Gastrocnemius medialis (tissue), 4 donors: Measurements from ENCODE around the gene MFSD6L. TPM values are rescaled to one million over a fixed set of nuclear protein-coding genes. Genes with fewer than 3 reads are reported as not detected.

ENCODE experiments used
- ATAC-seq, 2 donors: fragments of 150-250 bp; one replicate each; pipeline ENCODE4 v1.9.1; 2016
- DNase-seq, 2 donors: peaks; one replicate each; pipeline ENCODE4 v3.0.0-alpha.2; 2019
- H3K27ac ChIP-seq, 4 donors: fragments of 200-600 bp; sonication (generic); 1 replicate in 1 of 4; 2 replicates in 3 of 4; pipeline ENCODE4 v1.5.1; 2016 to 2018; ENCODE audit warnings: mild to moderate bottlenecking in 2 of 4, moderate library complexity in 1 of 4
- H3K27me3 ChIP-seq, 3 donors: fragments of 200-600 bp; sonication (generic) in 2 of 3; 1 replicate in 1 of 3; 2 replicates in 2 of 3; pipeline versions ENCODE4 v1.5.1 to v1.6.0; 2016 to 2019; ENCODE audit warnings: mild to moderate bottlenecking in 1 of 3, moderate library complexity in 1 of 3
- H3K36me3 ChIP-seq, 2 donors: fragments of 200-600 bp; sonication (generic) in 1 of 2; one replicate each; pipeline ENCODE4 v1.5.1; 2017 to 2018
- H3K4me1 ChIP-seq, 2 donors: fragments of 200-600 bp; sonication (generic) in 1 of 2; one replicate each; pipeline ENCODE4 v1.5.1; 2016 to 2017; ENCODE audit warnings: mild to moderate bottlenecking in 2 of 2
- H3K4me3 ChIP-seq, 4 donors: fragments of 200-600 bp; sonication (generic) in 3 of 4; 1 replicate in 1 of 4; 2 replicates in 3 of 4; pipeline ENCODE4 v1.5.1; 2016 to 2019; ENCODE audit warnings: mild to moderate bottlenecking in 2 of 4
- H3K9me3 ChIP-seq, 3 donors: fragments of 200-600 bp; sonication (generic) in 2 of 3; 1 replicate in 1 of 3; 2 replicates in 2 of 3; pipeline ENCODE4 v1.5.1; 2016 to 2019
- CTCF ChIP-seq, 5 experiments: fragments of 450-650 bp in 3 of 5; fragments of 200-600 bp in 2 of 5; sonication (generic) in 2 of 5; IDR thresholded peaks in 4 of 5; conservative IDR thresholded peaks in 1 of 5; 1 replicate in 4 of 5; 2 replicates in 1 of 5; pipeline ENCODE4 v1.5.1; 2016 to 2019; ENCODE audit warnings: antibody characterized with exemption in 5 of 5, mild to moderate bottlenecking in 3 of 5, moderate library complexity in 3 of 5
- POLR2A ChIP-seq, 2 donors: fragments of 450-650 bp; IDR thresholded peaks; one replicate each; pipeline ENCODE4 v1.6.1; 2017; ENCODE audit warnings: antibody characterized with exemption in 2 of 2, mild to moderate bottlenecking in 2 of 2, moderate library complexity in 2 of 2
- in situ Hi-C, 4 donors: fragments of 200-750 bp; cut with MboI; loops; one replicate each; pipeline versions ENCODE4 v1.15.0 to v1.8.0; 2017; ENCODE audit warnings: low sequenced_read_pairs in 4 of 4
- intact Hi-C: fragments of 100-400 bp; cut with DNase I; formaldehyde crosslinking; loops from one replicate; pipeline ENCODE4 v1.15.1; 2023; ENCODE audit warnings: low total_unique reads
- total RNA-seq, 4 donors: library from RNA; depleted of rRNA; stranded (reverse); fragments of >200 nt; gene quantifications; one replicate each; pipeline versions ENCODE4 v1.1.0 to v1.2.3, GENCODE V29; 2016

Gene MFSD6L
- total RNA-seq, 4 donors from 2014 or later, result not detected

DNA sequence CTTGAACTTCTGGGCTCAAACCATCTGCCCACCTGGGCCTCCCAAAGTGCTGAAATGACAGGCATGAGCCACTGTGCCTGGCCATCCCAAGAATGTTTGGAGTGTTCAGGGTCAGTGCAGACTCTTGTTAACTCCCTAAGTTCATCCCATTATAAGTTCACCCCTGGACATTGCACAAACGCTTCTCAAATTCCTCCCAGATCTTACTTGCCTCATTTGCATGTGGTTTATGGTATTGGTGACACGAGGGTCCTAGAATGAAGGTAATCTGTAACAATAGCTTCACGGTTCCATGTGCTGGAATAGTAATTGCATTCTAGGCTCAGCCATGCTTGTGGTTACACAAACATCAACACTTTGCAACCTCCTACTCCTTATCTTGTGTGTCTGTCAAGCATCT is 49.5 kb downstream of the MFSD6L start:
- Histone ChIP-seq H3K27ac (no peak overlapping the region), H3K36me3 (no peaks in the 10 kb centered on the region), H3K4me3 (no peak overlapping the region), H3K27me3 (peaks cover 0 to 2% (median 0%) of the 10 kb centered on the region in 3 donors), H3K9me3 (no peaks in the 10 kb centered on the region), H3K4me1 (peaks cover 0 to 10% of the 10 kb centered on the region in 2 donors)
- in situ Hi-C loops (loop anchor here (5.0 to 25.0 kb wide), 4 partner anchors 162 to 337 kb away; no protein-coding TSS in a partner anchor), intact Hi-C loops (loop anchor here (10.0 kb wide), 1 partner anchor 175 kb away; no protein-coding TSS in a partner anchor)
- TF ChIP-seq CTCF (IDR thresholded peaks at IDR 0.05 in 4 of 5, conservative IDR thresholded peaks at IDR 0.05 in 1 of 5) (no peak), POLR2A (IDR thresholded peaks at IDR 0.05) (no peak)
- ATAC-seq (no peak), DNase-seq (no peak)

DNA sequence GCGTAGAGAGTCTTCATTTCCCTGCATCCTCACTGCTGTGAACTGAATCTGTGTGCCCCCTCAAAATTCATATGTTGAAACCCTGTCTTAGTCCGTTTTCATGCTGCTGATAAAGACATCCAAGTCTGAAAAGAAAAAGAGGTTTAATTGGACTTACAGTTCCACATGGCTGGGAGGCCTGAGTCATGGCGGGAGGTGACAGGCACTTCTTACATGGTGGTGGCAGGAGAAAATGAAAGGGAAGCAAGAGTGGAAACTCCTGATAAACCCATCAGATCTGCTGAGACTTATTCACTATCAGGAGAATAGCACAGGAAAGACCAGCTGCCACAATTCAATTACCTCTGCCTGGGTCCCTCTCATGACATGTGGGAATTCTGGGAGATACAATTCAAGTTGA is 51.4 kb downstream of the MFSD6L start:
- Histone ChIP-seq H3K9me3 (no peaks in the 10 kb centered on the region), H3K4me3 (no peak overlapping the region), H3K36me3 (no peaks in the 10 kb centered on the region), H3K27ac (no peak overlapping the region), H3K27me3 (peaks cover 0 to 2% (median 0%) of the 10 kb centered on the region in 3 donors), H3K4me1 (peaks cover 0 to 10% of the 10 kb centered on the region in 2 donors)
- in situ Hi-C loops, result loop anchor here (5.0 to 25.0 kb wide), 4 partner anchors 160 to 335 kb away; no protein-coding TSS in a partner anchor
- no peak for TF ChIP-seq POLR2A (IDR thresholded peaks at IDR 0.05)
- no peak for TF ChIP-seq CTCF (IDR thresholded peaks at IDR 0.05 in 4 of 5, conservative IDR thresholded peaks at IDR 0.05 in 1 of 5)
- DNase-seq (no peak), ATAC-seq (no peak)
- intact Hi-C loops, result loop anchor here (10.0 kb wide), 1 partner anchor 173 kb away; no protein-coding TSS in a partner anchor

Other genes with a start within 250 kb of the MFSD6L start
- gene MYH10, start 168.6 kb downstream of the MFSD6L start, total RNA-seq, result 10 to 100 TPM in 1 of 4 donors, 1 to 10 TPM in 3; 2.5 to 10.6 (median 4.1) TPM
- not detected for gene CCDC42, start 54.5 kb downstream of the MFSD6L start, total RNA-seq
- not detected for gene SPDYE4, start 40.8 kb downstream of the MFSD6L start, total RNA-seq
- under 1 TPM in 3 of 4 donors, not detected in 1; 0.09 to 0.24 (median 0.16) TPM for gene PIK3R6, start 68.3 kb upstream of the MFSD6L start, total RNA-seq
- gene PIK3R5, start 166.3 kb upstream of the MFSD6L start, total RNA-seq, result 1 to 10 TPM in 3 of 4 donors, under 1 TPM in 1; 0.63 to 5.9 (median 2.9) TPM
- 1 to 10 TPM in 3 of 4 donors, under 1 TPM in 1; 0.76 to 4.1 (median 1.2) TPM for gene NTN1, start 222.1 kb upstream of the MFSD6L start, total RNA-seq